Measurements from ENCODE around the gene KAZALD1.

DNA sequence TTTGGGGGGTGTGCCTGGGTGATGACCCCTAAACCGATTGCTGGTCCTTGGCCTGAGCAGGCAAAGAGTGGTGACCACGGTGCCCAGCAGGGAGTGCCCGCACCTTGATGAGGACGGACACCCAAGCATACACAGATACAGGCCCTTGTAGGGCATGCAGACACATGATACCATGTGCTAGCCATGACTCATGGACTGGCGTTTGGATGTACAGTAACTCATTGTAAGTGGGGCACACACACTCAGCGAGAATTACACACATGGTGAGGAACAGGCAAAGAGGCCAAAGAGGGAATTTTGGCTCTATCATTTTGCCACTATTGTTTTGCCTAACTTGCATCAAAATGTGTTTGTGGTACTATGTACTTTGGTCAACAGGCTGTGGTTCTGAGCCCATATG, 24.1 kb downstream of the KAZALD1 start:
- TF ChIP-seq, protein P1, sequence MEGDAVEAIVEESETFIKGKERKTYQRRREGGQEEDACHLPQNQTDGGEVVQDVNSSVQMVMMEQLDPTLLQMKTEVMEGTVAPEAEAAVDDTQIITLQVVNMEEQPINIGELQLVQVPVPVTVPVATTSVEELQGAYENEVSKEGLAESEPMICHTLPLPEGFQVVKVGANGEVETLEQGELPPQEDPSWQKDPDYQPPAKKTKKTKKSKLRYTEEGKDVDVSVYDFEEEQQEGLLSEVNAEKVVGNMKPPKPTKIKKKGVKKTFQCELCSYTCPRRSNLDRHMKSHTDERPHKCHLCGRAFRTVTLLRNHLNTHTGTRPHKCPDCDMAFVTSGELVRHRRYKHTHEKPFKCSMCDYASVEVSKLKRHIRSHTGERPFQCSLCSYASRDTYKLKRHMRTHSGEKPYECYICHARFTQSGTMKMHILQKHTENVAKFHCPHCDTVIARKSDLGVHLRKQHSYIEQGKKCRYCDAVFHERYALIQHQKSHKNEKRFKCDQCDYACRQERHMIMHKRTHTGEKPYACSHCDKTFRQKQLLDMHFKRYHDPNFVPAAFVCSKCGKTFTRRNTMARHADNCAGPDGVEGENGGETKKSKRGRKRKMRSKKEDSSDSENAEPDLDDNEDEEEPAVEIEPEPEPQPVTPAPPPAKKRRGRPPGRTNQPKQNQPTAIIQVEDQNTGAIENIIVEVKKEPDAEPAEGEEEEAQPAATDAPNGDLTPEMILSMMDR (IDR thresholded peaks at IDR 0.05): no peak
- TF ChIP-seq CHD2 (IDR thresholded peaks at IDR 0.05; ENCODE audit: low read length, partially characterized antibody) (no peak), CEBPB (IDR thresholded peaks at IDR 0.05) (no peak), EP300 (IDR thresholded peaks at IDR 0.05) (no peak), POLR2A (IDR thresholded peaks at IDR 0.05; ENCODE audit: low read length) (no peak), ESRRA (IDR thresholded peaks at IDR 0.05; ENCODE audit: borderline replicate concordance, low read length) (no peak), BHLHE40 (IDR thresholded peaks at IDR 0.05; ENCODE audit: low read depth, low read length) (no peak), RCOR1 (IDR thresholded peaks at IDR 0.05; ENCODE audit: low read depth, low read length) (no peak)
